K562 (cell line): ENCODE measurements around the gene IPCEF1. TPM values are rescaled to one million over a fixed set of nuclear protein-coding genes. Genes with fewer than 3 reads are reported as not detected.
A peak's percentile ranks its signal among the peaks of the same experiment; 100 is the strongest.

Experiments
- CREM ChIP-seq: IDR thresholded peaks from 2 replicates; pipeline ENCODE4 v1.6.1; 2014; ENCODE audit warnings: antibody characterized with exemption, low read depth
- FUS ChIP-seq: fragments of 200-400 bp; formaldehyde crosslinking; optimal IDR thresholded peaks from 2 replicates; pipeline ENCODE3; 2017; ENCODE audit warnings: low read depth, low read length
- PCBP2 ChIP-seq: fragments of 200-400 bp; formaldehyde crosslinking; IDR thresholded peaks from 2 replicates; pipeline ENCODE4 v1.6.1; 2018; ENCODE audit warnings: low read length, low read depth, mild to moderate bottlenecking, moderate library complexity; ENCODE audit not compliant: poor library complexity, severe bottlenecking
- RAD21 ChIP-seq, 2 experiments: fragments of 250-450 bp in 1 of 2; fragments of 450-650 bp in 1 of 2; sonication (Bioruptor Pico) in 1 of 2; formaldehyde crosslinking in 1 of 2; IDR thresholded peaks in 1 of 2; conservative IDR thresholded peaks in 1 of 2; 2 replicates each; pipeline versions ENCODE4 v1.4.0 to v1.8.0; 2020 to 2022; ENCODE audit warnings: mild to moderate bottlenecking in 2 of 2, moderate library complexity in 1 of 2
- SMC3 ChIP-seq: conservative IDR thresholded peaks from 2 replicates; pipeline ENCODE4 v1.6.1; 2011; ENCODE audit warnings: low read depth, low read length, improper control_type of control experiment; ENCODE audit not compliant: insufficient read depth
- YY1 ChIP-seq, 3 experiments: IDR thresholded peaks; 2 replicates each; pipeline ENCODE4 v1.6.1; 2011; ENCODE audit warnings: low read length in 2 of 3, mild to moderate bottlenecking in 2 of 3, moderate library complexity in 2 of 3, borderline replicate concordance in 1 of 3, control low read depth in 1 of 3, low read depth in 1 of 3; ENCODE audit not compliant: insufficient read depth in 3 of 3, insufficient replicate concordance in 2 of 3, control insufficient read depth in 1 of 3, insufficient read length in 1 of 3; ENCODE audit errors: extremely low read depth in 1 of 3
- ZNF224 ChIP-seq: sonication (generic); formaldehyde crosslinking; IDR thresholded peaks from 2 replicates; pipeline ENCODE4 v1.8.0; 2022; ENCODE audit warnings: mild to moderate bottlenecking, missing genetic modification reagents
- ZNF780A ChIP-seq: fragments of 250-450 bp; sonication (Bioruptor Pico); IDR thresholded peaks from 2 replicates; pipeline ENCODE4 v1.5.0; 2021; ENCODE audit warnings: mild to moderate bottlenecking
- polyA plus RNA-seq, 8 experiments: library from polyadenylated mRNA; depleted of rRNA in 4 of 8; stranded (reverse) in 5 of 8; unstranded in 3 of 8; fragments of >200 nt; fragmentation: Nextera tagmentation in 2 of 8; fragmentation: Illumina TruSeq in 1 of 8; extraction: Ambion mirVana in 2 of 8; extraction: Trizol in 1 of 8; gene quantifications; 2 replicates each; pipeline versions ENCODE4 v1.2.1 to v1.2.3, GENCODE V29; 2011 to 2014; ENCODE audit warnings: inconsistent platforms in 1 of 8, missing spikeins in 1 of 8
- total RNA-seq, 7 experiments: library from RNA; depleted of rRNA in 6 of 7; stranded (reverse); fragments of >200 nt in 6 of 7; fragmentation: Illumina TruSeq in 2 of 7; extraction: Trizol in 2 of 7; gene quantifications; 2 replicates each; pipeline versions ENCODE4 v1.2.1 to v1.2.3, GENCODE V29; 2011 to 2021; ENCODE audit warnings: low replicate concordance in 1 of 7
- TF ChIP-seq, protein P1 (sequence below): fragments of 450-650 bp; IDR thresholded peaks from 2 replicates; pipeline ENCODE4 v1.6.1; 2016
- TF ChIP-seq, protein P2 (sequence below): fragments of 450-650 bp; IDR thresholded peaks from one replicate; pipeline ENCODE4 v1.6.1; 2018; ENCODE audit warnings: mild to moderate bottlenecking, moderate library complexity; ENCODE audit not compliant: partially characterized antibody
- TF ChIP-seq, protein P3 (sequence below), 2 experiments: fragments of 450-650 bp; conservative IDR thresholded peaks; 2 replicates each; pipeline ENCODE4 v1.6.1; 2017; ENCODE audit warnings: mild to moderate bottlenecking in 2 of 2, moderate library complexity in 2 of 2
- TF ChIP-seq, protein P4 (sequence below): sonication (generic); formaldehyde crosslinking; IDR thresholded peaks from 2 replicates; pipeline ENCODE4 v1.9.0; 2022; ENCODE audit warnings: mild to moderate bottlenecking, missing genetic modification reagents
- TF ChIP-seq, protein P5 (sequence below): fragments of 450-650 bp; IDR thresholded peaks from 2 replicates; pipeline ENCODE4 v1.6.1; 2016; ENCODE audit warnings: low read depth, mild to moderate bottlenecking, moderate library complexity

Gene IPCEF1
- total and polyA plus RNA-seq, 9 of the 15 experiments (the other 6 are each of a cell fraction or from before 2014, with no cell fraction given): 0.14 to 0.18 TPM; not detected in 7

DNA sequence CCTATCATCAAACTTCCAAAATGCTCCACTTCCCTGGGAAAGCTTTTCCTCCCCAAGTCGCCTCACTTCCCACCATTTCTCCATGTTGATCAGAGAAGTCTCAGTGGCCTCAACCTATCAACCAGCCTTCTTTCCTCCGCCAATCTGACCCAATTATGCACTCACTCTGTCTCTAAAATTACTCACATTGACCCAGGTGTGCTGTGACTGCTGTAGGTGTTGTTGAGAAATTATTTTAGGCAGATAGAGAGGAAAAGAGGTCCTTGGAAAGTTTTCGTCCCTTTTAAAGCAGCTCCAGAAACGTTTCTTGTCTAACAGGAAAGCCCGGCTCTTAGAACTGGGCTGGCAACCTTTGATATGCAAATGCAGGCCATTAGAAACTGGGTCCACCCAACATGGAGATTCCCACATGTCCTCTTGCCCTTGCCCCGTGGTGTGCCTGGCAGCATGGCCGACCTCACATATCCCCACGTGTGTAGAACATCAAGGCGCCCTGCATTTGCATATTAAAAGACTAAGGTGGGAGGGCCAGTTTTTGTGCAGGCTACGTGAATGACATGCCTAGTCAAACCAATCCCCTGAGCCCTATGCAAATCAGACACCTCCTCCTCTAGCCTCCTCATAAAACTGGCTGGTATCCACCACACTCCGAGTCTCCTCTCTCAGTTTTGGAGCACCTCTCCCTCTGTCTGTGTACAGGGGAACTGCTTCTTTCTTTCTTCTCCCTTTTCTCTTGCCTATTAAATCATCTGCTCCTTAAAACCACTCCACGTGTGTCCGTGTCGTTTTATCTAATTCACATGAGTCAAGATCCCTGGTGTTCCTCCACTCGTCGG is 12.9 kb downstream of the IPCEF1 start (continued):
- TF ChIP-seq, protein P1, sequence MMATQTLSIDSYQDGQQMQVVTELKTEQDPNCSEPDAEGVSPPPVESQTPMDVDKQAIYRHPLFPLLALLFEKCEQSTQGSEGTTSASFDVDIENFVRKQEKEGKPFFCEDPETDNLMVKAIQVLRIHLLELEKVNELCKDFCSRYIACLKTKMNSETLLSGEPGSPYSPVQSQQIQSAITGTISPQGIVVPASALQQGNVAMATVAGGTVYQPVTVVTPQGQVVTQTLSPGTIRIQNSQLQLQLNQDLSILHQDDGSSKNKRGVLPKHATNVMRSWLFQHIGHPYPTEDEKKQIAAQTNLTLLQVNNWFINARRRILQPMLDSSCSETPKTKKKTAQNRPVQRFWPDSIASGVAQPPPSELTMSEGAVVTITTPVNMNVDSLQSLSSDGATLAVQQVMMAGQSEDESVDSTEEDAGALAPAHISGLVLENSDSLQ: peak; percentile 97
- TF ChIP-seq, protein P2, sequence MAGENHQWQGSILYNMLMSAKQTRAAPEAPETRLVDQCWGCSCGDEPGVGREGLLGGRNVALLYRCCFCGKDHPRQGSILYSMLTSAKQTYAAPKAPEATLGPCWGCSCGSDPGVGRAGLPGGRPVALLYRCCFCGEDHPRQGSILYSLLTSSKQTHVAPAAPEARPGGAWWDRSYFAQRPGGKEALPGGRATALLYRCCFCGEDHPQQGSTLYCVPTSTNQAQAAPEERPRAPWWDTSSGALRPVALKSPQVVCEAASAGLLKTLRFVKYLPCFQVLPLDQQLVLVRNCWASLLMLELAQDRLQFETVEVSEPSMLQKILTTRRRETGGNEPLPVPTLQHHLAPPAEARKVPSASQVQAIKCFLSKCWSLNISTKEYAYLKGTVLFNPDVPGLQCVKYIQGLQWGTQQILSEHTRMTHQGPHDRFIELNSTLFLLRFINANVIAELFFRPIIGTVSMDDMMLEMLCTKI: no peak
- TF ChIP-seq, protein P3, sequence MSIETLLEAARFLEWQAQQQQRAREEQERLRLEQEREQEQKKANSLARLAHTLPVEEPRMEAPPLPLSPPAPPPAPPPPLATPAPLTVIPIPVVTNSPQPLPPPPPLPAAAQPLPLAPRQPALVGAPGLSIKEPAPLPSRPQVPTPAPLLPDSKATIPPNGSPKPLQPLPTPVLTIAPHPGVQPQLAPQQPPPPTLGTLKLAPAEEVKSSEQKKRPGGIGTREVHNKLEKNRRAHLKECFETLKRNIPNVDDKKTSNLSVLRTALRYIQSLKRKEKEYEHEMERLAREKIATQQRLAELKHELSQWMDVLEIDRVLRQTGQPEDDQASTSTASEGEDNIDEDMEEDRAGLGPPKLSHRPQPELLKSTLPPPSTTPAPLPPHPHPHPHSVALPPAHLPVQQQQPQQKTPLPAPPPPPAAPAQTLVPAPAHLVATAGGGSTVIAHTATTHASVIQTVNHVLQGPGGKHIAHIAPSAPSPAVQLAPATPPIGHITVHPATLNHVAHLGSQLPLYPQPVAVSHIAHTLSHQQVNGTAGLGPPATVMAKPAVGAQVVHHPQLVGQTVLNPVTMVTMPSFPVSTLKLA (conservative IDR thresholded peaks at IDR 0.05): peak; percentile 31 to 49; a peak in 2 of 4 replicates
- TF ChIP-seq PCBP2: no peak
- TF ChIP-seq, protein P4, sequence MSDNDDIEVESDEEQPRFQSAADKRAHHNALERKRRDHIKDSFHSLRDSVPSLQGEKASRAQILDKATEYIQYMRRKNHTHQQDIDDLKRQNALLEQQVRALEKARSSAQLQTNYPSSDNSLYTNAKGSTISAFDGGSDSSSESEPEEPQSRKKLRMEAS (CRISPR knock-in tag): peak; percentile 82
- TF ChIP-seq CREM: 0 out of 2 replicates have a peak, but pooled peaks have one; percentile 14
- peak; percentile 16 to 32; a peak in 2 of 4 replicates for TF ChIP-seq RAD21 (CRISPR knock-in tag; conservative IDR thresholded peaks at IDR 0.05 in 1 of 2, IDR thresholded peaks at IDR 0.05 in 1 of 2)
- TF ChIP-seq, protein P5, sequence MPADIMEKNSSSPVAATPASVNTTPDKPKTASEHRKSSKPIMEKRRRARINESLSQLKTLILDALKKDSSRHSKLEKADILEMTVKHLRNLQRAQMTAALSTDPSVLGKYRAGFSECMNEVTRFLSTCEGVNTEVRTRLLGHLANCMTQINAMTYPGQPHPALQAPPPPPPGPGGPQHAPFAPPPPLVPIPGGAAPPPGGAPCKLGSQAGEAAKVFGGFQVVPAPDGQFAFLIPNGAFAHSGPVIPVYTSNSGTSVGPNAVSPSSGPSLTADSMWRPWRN: no peak
- peak in 2 of 3 experiments; percentile 29 to 77 for TF ChIP-seq YY1 (IDR thresholded peaks at IDR 0.05; ENCODE audit: borderline replicate concordance in 1 of 3, control insufficient read depth in 1 of 3, extremely low read depth in 1 of 3, insufficient read depth in 3 of 3, insufficient read length in 1 of 3, insufficient replicate concordance in 2 of 3, low read depth in 1 of 3, low read length in 2 of 3)
- 0 out of 2 replicates have a peak, but pooled peaks have one; percentile 11 for TF ChIP-seq SMC3
- TF ChIP-seq FUS: no peak
- TF ChIP-seq ZNF780A (CRISPR knock-in tag): no peak
- TF ChIP-seq ZNF224 (CRISPR knock-in tag): no peak
